ENCODE measurements around the gene AQP10.

The AQP10 gene

GRCh38 chr1:154342132-154342531 is 21.2 kb downstream of the AQP10 start:
- TF ChIP-seq, protein P1, sequence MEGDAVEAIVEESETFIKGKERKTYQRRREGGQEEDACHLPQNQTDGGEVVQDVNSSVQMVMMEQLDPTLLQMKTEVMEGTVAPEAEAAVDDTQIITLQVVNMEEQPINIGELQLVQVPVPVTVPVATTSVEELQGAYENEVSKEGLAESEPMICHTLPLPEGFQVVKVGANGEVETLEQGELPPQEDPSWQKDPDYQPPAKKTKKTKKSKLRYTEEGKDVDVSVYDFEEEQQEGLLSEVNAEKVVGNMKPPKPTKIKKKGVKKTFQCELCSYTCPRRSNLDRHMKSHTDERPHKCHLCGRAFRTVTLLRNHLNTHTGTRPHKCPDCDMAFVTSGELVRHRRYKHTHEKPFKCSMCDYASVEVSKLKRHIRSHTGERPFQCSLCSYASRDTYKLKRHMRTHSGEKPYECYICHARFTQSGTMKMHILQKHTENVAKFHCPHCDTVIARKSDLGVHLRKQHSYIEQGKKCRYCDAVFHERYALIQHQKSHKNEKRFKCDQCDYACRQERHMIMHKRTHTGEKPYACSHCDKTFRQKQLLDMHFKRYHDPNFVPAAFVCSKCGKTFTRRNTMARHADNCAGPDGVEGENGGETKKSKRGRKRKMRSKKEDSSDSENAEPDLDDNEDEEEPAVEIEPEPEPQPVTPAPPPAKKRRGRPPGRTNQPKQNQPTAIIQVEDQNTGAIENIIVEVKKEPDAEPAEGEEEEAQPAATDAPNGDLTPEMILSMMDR (IDR thresholded peaks at IDR 0.05; ENCODE audit: low read depth, low read length), result no peak
- H3K4me3 ChIP-seq (replicated peaks in 1 of 2; ENCODE audit: low read depth in 2 of 2, low read length in 2 of 2), result no peak overlapping the region
- no peak for DNase-seq (ENCODE audit: low read depth in 2 of 2)

DNA sequence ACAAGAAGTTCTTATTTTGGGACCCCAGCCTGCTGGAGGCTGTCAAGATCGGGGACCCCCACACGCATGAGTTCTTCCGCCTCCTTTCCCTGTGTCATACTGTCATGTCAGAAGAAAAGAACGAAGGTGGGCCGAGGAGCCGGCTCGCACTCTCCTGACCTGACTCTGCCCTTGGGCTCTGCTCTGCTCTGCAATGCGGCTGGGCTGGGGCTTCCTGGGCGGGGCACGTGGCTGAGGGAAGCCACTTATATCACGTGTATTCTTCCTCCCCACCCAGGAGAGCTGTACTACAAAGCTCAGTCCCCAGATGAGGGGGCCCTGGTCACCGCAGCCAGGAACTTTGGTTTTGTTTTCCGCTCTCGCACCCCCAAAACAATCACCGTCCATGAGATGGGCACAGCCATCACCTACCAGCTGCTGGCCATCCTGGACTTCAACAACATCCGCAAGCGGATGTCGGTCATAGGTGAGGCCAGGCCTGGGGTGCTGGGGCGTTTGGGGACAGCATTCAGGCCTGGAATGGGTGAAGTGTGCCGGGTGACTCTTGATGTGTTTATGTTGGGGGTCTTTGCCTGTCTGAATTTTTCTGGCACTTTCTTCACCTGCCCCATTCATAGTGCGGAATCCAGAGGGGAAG is 22.1 kb downstream of the AQP10 start:
- H3K4me3 ChIP-seq (replicated peaks in 1 of 2; ENCODE audit: low read depth in 2 of 2, low read length in 2 of 2), result no peak overlapping the region
- no peak for DNase-seq (ENCODE audit: low read depth in 2 of 2)
- TF ChIP-seq, protein P1 (IDR thresholded peaks at IDR 0.05; ENCODE audit: low read depth, low read length), result no peak

GRCh38 chr1:154344977-154345837 is 24.3 kb downstream of the AQP10 start:
- TF ChIP-seq, protein P1 (IDR thresholded peaks at IDR 0.05; ENCODE audit: low read depth, low read length), result peak; percentile 82
- peak; percentile 60 to 73 for DNase-seq (ENCODE audit: low read depth in 2 of 2)
- H3K4me3 ChIP-seq (replicated peaks in 1 of 2; ENCODE audit: low read depth in 2 of 2, low read length in 2 of 2), result no peak overlapping the region

- TF ChIP-seq, protein P1 (IDR thresholded peaks at IDR 0.05; ENCODE audit: low read depth, low read length), result no peak
- DNase-seq (ENCODE audit: low read depth in 2 of 2), result no peak
- H3K4me3 ChIP-seq (replicated peaks in 1 of 2; ENCODE audit: low read depth in 2 of 2, low read length in 2 of 2), result no peak overlapping the region
These were observed 25.5 kb downstream of the AQP10 start for GRCh38 chr1:154346276-154346917.

DNA sequence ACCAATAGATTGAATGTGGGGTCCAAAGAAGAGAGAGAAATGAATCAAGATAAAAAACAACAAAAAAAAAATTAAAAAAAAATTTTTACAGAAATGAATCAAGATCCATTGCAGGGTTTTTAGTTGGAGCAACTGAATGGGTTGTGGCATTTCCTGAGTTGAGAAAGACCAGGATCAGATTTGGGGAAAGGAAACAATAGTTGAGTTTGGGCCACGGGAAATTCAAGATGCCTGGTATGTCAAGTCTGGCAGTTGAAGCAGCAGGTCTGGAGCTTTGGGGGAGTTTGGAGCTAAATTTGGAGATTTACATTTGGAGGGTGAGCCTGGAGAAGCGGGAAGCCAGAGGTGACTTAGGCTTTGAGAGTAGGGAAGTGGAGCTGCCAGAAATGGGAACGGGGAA is 27.1 kb downstream of the AQP10 start:
- TF ChIP-seq, protein P1 (IDR thresholded peaks at IDR 0.05; ENCODE audit: low read depth, low read length), result no peak
- H3K4me3 ChIP-seq (replicated peaks in 1 of 2; ENCODE audit: low read depth in 2 of 2, low read length in 2 of 2), result no peak overlapping the region
- DNase-seq (ENCODE audit: low read depth in 2 of 2), result peak; percentile 52 to 84

DNA sequence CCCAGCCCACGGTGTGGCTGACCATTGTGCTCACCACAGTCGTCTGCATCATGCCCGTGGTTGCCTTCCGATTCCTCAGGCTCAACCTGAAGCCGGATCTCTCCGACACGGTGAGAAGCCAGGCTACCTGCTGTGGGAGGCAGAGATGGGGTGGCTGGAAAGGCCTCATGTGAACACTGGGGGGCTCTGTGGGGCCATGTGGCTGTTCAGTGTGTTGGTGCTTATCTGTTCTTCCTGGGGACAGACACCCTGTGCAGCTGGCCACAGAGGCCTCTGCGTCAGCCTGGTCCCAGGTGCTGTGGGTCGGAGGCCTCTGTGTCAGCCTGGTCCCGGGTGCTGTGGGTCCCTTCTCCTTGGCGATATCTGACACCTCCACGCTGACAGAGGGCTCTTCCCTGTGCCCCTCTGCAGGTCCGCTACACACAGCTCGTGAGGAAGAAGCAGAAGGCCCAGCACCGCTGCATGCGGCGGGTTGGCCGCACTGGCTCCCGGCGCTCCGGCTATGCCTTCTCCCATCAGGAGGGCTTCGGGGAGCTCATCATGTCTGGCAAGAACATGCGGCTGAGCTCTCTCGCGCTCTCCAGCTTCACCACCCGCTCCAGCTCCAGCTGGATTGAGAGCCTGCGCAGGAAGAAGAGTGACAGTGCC is 27.7 kb downstream of the AQP10 start:
- DNase-seq (ENCODE audit: low read depth in 2 of 2), result no peak
- TF ChIP-seq, protein P1 (IDR thresholded peaks at IDR 0.05; ENCODE audit: low read depth, low read length), result no peak
- no peak overlapping the region for H3K4me3 ChIP-seq (replicated peaks in 1 of 2; ENCODE audit: low read depth in 2 of 2, low read length in 2 of 2)
